GM12878 (cell line): ENCODE measurements around the gene SRPK2. TPM values are rescaled to one million over a fixed set of nuclear protein-coding genes. Genes with fewer than 3 reads are reported as not detected.

Source experiments
- BACH1 ChIP-seq: fragments of 450-650 bp; IDR thresholded peaks from 2 replicates; pipeline ENCODE4 v1.6.1; 2017; ENCODE audit warnings: mild to moderate bottlenecking, borderline replicate concordance
- BMI1 ChIP-seq: fragments of 450-650 bp; IDR thresholded peaks from 2 replicates; pipeline ENCODE4 v1.6.1; 2016; ENCODE audit warnings: mild to moderate bottlenecking, moderate library complexity, borderline replicate concordance
- HDAC6 ChIP-seq: fragments of 200-600 bp; sonication (generic); IDR thresholded peaks from one replicate; pipeline ENCODE4 v1.8.0; 2017; ENCODE audit warnings: antibody characterized with exemption; ENCODE audit not compliant: unreplicated experiment
- IKZF1 ChIP-seq: fragments of 450-650 bp; conservative IDR thresholded peaks from 2 replicates; pipeline ENCODE4 v1.6.1; 2017; ENCODE audit warnings: antibody characterized with exemption, mild to moderate bottlenecking
- KLF5 ChIP-seq: fragments of 450-650 bp; IDR thresholded peaks from 2 replicates; pipeline ENCODE4 v1.6.1; 2014; ENCODE audit warnings: mild to moderate bottlenecking; ENCODE audit not compliant: partially characterized antibody
- NBN ChIP-seq: fragments of 450-650 bp; IDR thresholded peaks from 2 replicates; pipeline ENCODE4 v1.6.1; 2016
- NR2C2 ChIP-seq: IDR thresholded peaks from 2 replicates; pipeline ENCODE4 v1.6.1; 2011; ENCODE audit warnings: borderline replicate concordance, low read depth; ENCODE audit not compliant: control insufficient read depth, insufficient read length
- NR2F1 ChIP-seq: fragments of 450-650 bp; conservative IDR thresholded peaks from 2 replicates; pipeline ENCODE4 v1.6.1; 2017; ENCODE audit warnings: mild to moderate bottlenecking
- RAD21 ChIP-seq: IDR thresholded peaks from 2 replicates; pipeline ENCODE4 v1.6.1; 2011; ENCODE audit warnings: mild to moderate bottlenecking, low read depth, low read length, moderate library complexity; ENCODE audit not compliant: insufficient read depth
- SMC3 ChIP-seq: IDR thresholded peaks from 2 replicates; pipeline ENCODE4 v1.6.1; 2011; ENCODE audit warnings: low read length, improper control_type of control experiment, borderline replicate concordance
- STAT1 ChIP-seq: fragments of 450-650 bp; conservative IDR thresholded peaks from 2 replicates; pipeline ENCODE4 v1.6.1; 2014; ENCODE audit warnings: antibody characterized with exemption, mild to moderate bottlenecking
- YBX1 ChIP-seq: fragments of 450-650 bp; IDR thresholded peaks from 2 replicates; pipeline ENCODE4 v1.6.1; 2016; ENCODE audit warnings: antibody characterized with exemption
- ZSCAN29 ChIP-seq: fragments of 450-650 bp; IDR thresholded peaks from 2 replicates; pipeline ENCODE4 v1.6.1; 2017; ENCODE audit warnings: mild to moderate bottlenecking, moderate library complexity
- polyA plus RNA-seq, 11 experiments: library from polyadenylated mRNA; depleted of rRNA in 4 of 11; unstranded in 6 of 11; stranded (reverse) in 5 of 11; fragments of >200 nt; fragmentation: Nextera tagmentation in 4 of 11; fragmentation: Illumina TruSeq in 1 of 11; extraction: Ambion mirVana in 4 of 11; extraction: Trizol in 1 of 11; gene quantifications; 1 replicate in 1 of 11; 2 replicates in 10 of 11; pipeline versions ENCODE4 v1.2.1 to v1.2.3, GENCODE V29; 2011 to 2016; ENCODE audit warnings: inconsistent platforms in 2 of 11, missing spikeins in 2 of 11, low read depth in 1 of 11
- total RNA-seq, 4 experiments: library from RNA; depleted of rRNA in 3 of 4; stranded (reverse); fragments of >200 nt in 3 of 4; fragmentation: Illumina TruSeq in 1 of 4; extraction: Trizol in 1 of 4; gene quantifications; 2 replicates each; pipeline versions ENCODE4 v1.2.1 to v1.2.3, GENCODE V29; 2013 to 2021
- TF ChIP-seq, protein P1 (sequence below): fragments of 450-650 bp; IDR thresholded peaks from 2 replicates; pipeline ENCODE4 v1.6.1; 2016; ENCODE audit warnings: mild to moderate bottlenecking, moderate library complexity, borderline replicate concordance
- TF ChIP-seq, protein P2 (sequence below): IDR thresholded peaks from 2 replicates; pipeline ENCODE4 v1.6.1; 2011; ENCODE audit warnings: low read depth, low read length, improper control_type of control experiment, borderline replicate concordance

The SRPK2 gene
- total and polyA plus RNA-seq, 10 of the 15 experiments (the other 5 are each of a cell fraction or from before 2014, with no cell fraction given) = 13.2 to 32.8 (median 24.5) TPM

DNA sequence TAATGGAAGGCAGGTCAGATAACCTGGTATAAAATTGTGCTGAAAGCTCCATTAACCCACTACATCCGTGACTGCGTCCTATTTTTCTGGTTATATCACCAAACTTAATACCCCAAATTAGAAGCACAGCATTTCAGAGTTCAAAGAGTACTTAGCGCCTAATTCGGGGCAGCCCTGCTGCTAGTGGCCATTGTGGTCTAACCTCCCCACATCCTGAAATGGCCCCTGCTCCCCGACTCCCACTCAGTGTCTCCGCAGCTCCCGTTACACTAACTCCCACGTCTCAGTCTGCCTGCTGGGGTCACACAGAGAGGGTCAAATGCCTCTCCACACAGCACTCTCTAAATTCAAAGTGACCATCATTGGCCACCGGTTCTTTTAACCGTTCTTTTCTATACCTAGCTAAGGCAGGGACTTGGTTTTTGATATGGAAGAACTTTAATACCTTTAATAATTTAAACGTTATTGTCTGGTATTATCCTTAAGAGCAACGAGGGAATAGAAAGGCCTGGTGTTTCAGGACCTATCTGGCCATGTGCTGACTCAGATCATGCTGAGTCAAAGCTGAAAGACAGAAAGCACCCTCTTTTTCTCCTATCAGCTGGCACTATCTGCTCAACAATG, 257.6 kb downstream of the SRPK2 start (continued):
- TF ChIP-seq SMC3 (no peak), NBN (no peak), IKZF1 (0 out of 2 replicates have a peak, but pooled peaks have one; percentile 18), RAD21 (no peak), NR2F1 (peak; percentile 40; the same call in 1 of the 2 replicates), NR2C2 (no peak), STAT1 (no peak), BACH1 (peak; percentile 71; the same call in 1 of the 2 replicates), KLF5 (no peak), YBX1 (no peak), ZSCAN29 (no peak), HDAC6 (no peak), BMI1 (no peak)
- TF ChIP-seq, protein P1, sequence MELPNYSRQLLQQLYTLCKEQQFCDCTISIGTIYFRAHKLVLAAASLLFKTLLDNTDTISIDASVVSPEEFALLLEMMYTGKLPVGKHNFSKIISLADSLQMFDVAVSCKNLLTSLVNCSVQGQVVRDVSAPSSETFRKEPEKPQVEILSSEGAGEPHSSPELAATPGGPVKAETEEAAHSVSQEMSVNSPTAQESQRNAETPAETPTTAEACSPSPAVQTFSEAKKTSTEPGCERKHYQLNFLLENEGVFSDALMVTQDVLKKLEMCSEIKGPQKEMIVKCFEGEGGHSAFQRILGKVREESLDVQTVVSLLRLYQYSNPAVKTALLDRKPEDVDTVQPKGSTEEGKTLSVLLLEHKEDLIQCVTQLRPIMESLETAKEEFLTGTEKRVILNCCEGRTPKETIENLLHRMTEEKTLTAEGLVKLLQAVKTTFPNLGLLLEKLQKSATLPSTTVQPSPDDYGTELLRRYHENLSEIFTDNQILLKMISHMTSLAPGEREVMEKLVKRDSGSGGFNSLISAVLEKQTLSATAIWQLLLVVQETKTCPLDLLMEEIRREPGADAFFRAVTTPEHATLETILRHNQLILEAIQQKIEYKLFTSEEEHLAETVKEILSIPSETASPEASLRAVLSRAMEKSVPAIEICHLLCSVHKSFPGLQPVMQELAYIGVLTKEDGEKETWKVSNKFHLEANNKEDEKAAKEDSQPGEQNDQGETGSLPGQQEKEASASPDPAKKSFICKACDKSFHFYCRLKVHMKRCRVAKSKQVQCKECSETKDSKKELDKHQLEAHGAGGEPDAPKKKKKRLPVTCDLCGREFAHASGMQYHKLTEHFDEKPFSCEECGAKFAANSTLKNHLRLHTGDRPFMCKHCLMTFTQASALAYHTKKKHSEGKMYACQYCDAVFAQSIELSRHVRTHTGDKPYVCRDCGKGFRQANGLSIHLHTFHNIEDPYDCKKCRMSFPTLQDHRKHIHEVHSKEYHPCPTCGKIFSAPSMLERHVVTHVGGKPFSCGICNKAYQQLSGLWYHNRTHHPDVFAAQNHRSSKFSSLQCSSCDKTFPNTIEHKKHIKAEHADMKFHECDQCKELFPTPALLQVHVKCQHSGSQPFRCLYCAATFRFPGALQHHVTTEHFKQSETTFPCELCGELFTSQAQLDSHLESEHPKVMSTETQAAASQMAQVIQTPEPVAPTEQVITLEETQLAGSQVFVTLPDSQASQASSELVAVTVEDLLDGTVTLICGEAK = no peak
- TF ChIP-seq, protein P2, sequence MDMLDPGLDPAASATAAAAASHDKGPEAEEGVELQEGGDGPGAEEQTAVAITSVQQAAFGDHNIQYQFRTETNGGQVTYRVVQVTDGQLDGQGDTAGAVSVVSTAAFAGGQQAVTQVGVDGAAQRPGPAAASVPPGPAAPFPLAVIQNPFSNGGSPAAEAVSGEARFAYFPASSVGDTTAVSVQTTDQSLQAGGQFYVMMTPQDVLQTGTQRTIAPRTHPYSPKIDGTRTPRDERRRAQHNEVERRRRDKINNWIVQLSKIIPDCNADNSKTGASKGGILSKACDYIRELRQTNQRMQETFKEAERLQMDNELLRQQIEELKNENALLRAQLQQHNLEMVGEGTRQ = no peak
